Activated T-helper 2 cell treated with anti-CD3 and anti-CD28 coated beads, Interferon-gamma antibody, Interleukin-2, Interleukin-4, amounts not matched to agents 10 μg/mL and 5 μg/mL and 100 μg/mL, durations not matched to agents 14 hours and 24 hours and 36 hours (primary cell): Measurements from ENCODE around the gene PGA3. TPM values are rescaled to one million over a fixed set of nuclear protein-coding genes. Genes with fewer than 3 reads are reported as not detected.
"Not testable (repeated sequence)": the region's sequence is repeated elsewhere in the genome, so short reads cannot be mapped to it uniquely, and the experiment has no call there.

Experiments used
- DNase-seq: peaks from one replicate; pipeline ENCODE4 v3.0.0; 2021; ENCODE audit warnings: low spot score
- H3K27ac Mint-ChIP-seq: one replicate; pipeline ENCODE4 v1.8.0; 2021; ENCODE audit warnings: mixed read lengths
- H3K27me3 Mint-ChIP-seq: one replicate; pipeline ENCODE4 v1.8.0; 2021; ENCODE audit warnings: low read depth, mixed read lengths
- H3K36me3 Mint-ChIP-seq: one replicate; pipeline ENCODE4 v1.8.0; 2021; ENCODE audit warnings: low read depth, mixed read lengths
- H3K4me1 Mint-ChIP-seq: one replicate; pipeline ENCODE4 v1.8.0; 2021; ENCODE audit warnings: low read depth, mixed read lengths
- H3K4me3 Mint-ChIP-seq: one replicate; pipeline ENCODE4 v1.8.0; 2021; ENCODE audit warnings: low read depth, mild to moderate bottlenecking, moderate library complexity, mixed read lengths
- H3K9me3 Mint-ChIP-seq: one replicate; pipeline ENCODE4 v1.8.0; 2021; ENCODE audit warnings: mixed read lengths
- intact Hi-C: fragments of 100-400 bp; cut with micrococcal nuclease; formaldehyde crosslinking; loops from one replicate; pipeline ENCODE4 v1.15.1; 2023
- total RNA-seq: library from RNA; stranded (reverse); gene quantifications from 2 replicates; pipeline ENCODE4 v1.2.3, GENCODE V29; 2022

PGA3 gene
- not detected in 2 replicates for total RNA-seq

- H3K27ac Mint-ChIP-seq, intact Hi-C loops, H3K9me3 Mint-ChIP-seq, DNase-seq, H3K4me1 Mint-ChIP-seq, H3K4me3 Mint-ChIP-seq, H3K36me3 Mint-ChIP-seq: not testable (repeated sequence)
- H3K27me3 Mint-ChIP-seq: peaks cover 12% of the 10 kb centered on the region
Measured at GRCh38 chr11:61202950-61203746, at the start of gene PGA3. Gene PGA3, plus strand, starts transcription at chr11:61203515. Its CDS starts 50 bp downstream, at chr11:61203565.

GRCh38 chr11:61153593-61154095 lies 49.7 kb upstream of the PGA3 start:
- no peak for DNase-seq
- Mint-ChIP-seq H3K9me3 (peaks cover 25% of the 10 kb centered on the region), H3K36me3 (peaks cover 43% of the 10 kb centered on the region), H3K27me3 (no peaks in the 10 kb centered on the region), H3K4me1 (peaks cover 8% of the 10 kb centered on the region), H3K4me3 (no peak overlapping the region), H3K27ac (no peak overlapping the region)
- intact Hi-C loops: no loop called here

GRCh38 chr11:61154528-61154927 lies 48.8 kb upstream of the PGA3 start:
- Mint-ChIP-seq H3K27me3 (no peaks in the 10 kb centered on the region), H3K4me1 (peaks cover 16% of the 10 kb centered on the region), H3K36me3 (peaks cover 43% of the 10 kb centered on the region), H3K9me3 (peaks cover 25% of the 10 kb centered on the region), H3K4me3 (no peak overlapping the region), H3K27ac (no peak overlapping the region)
- no peak for DNase-seq
- intact Hi-C loops: no loop called here

- Mint-ChIP-seq H3K27me3 (no peaks in the 10 kb centered on the region), H3K9me3 (peaks cover 25% of the 10 kb centered on the region), H3K4me3 (no peak overlapping the region), H3K27ac (no peak overlapping the region), H3K36me3 (peaks cover 43% of the 10 kb centered on the region), H3K4me1 (peaks cover 20% of the 10 kb centered on the region)
- no peak for DNase-seq
- intact Hi-C loops: no loop called here
Measured at GRCh38 chr11:61155312-61155711, 48.0 kb upstream of the PGA3 start.

- Mint-ChIP-seq H3K4me1 (peaks cover 23% of the 10 kb centered on the region), H3K9me3 (peaks cover 25% of the 10 kb centered on the region), H3K4me3 (no peak overlapping the region), H3K36me3 (peaks cover 43% of the 10 kb centered on the region), H3K27me3 (no peaks in the 10 kb centered on the region), H3K27ac (no peak overlapping the region)
- DNase-seq: no peak
- intact Hi-C loops: no loop called here
Measured at GRCh38 chr11:61155741-61156140, 47.6 kb upstream of the PGA3 start.

- H3K27me3 Mint-ChIP-seq: no peaks in the 10 kb centered on the region
- H3K4me1 Mint-ChIP-seq: peaks cover 34% of the 10 kb centered on the region
- H3K4me3 Mint-ChIP-seq: no peak overlapping the region
- H3K27ac Mint-ChIP-seq: no peak overlapping the region
- intact Hi-C loops: no loop called here
- H3K9me3 Mint-ChIP-seq: peaks cover 25% of the 10 kb centered on the region
- peaks cover 43% of the 10 kb centered on the region for H3K36me3 Mint-ChIP-seq
- no peak for DNase-seq
Measured at GRCh38 chr11:61157743-61158142, 45.6 kb upstream of the PGA3 start.

GRCh38 chr11:61158691-61159381 lies 44.5 kb upstream of the PGA3 start:
- peaks cover 39% of the 10 kb centered on the region for H3K4me1 Mint-ChIP-seq
- H3K9me3 Mint-ChIP-seq: peaks cover 25% of the 10 kb centered on the region
- H3K4me3 Mint-ChIP-seq: no peak overlapping the region
- peaks cover 36% of the 10 kb centered on the region for H3K36me3 Mint-ChIP-seq
- no peaks in the 10 kb centered on the region for H3K27me3 Mint-ChIP-seq
- DNase-seq: no peak
- no peak overlapping the region for H3K27ac Mint-ChIP-seq
- intact Hi-C loops: no loop called here

- Mint-ChIP-seq H3K4me3 (peak overlapping the region; percentile 84), H3K4me1 (peaks cover 52% of the 10 kb centered on the region), H3K27me3 (no peaks in the 10 kb centered on the region), H3K9me3 (peaks cover 7% of the 10 kb centered on the region), H3K27ac (peak overlapping the region; percentile 60), H3K36me3 (peaks cover 18% of the 10 kb centered on the region)
- intact Hi-C loops: loop anchor here (2.0 kb wide), 2 partner anchors 50 to 100 kb away; no protein-coding TSS in a partner anchor
- DNase-seq: no peak
Measured at GRCh38 chr11:61160487-61161189, 42.7 kb upstream of the PGA3 start.

GRCh38 chr11:61161190-61162091 lies 41.9 kb upstream of the PGA3 start, which contains the start of gene VPS37C:
Gene VPS37C, minus strand, starts transcription at chr11:61161426. Its CDS starts 22,597 bp downstream, at chr11:61138829.
- Mint-ChIP-seq H3K36me3 (peaks cover 13% of the 10 kb centered on the region), H3K27ac (peak within 1 kb of the TSS; percentile 85), H3K9me3 (peaks cover 3% of the 10 kb centered on the region), H3K4me3 (peak within 1 kb of the TSS; percentile 84), H3K4me1 (peaks cover 52% of the 10 kb centered on the region), H3K27me3 (no peaks in the 10 kb centered on the region)
- peak; percentile 91 for DNase-seq
- intact Hi-C loops: loop anchor here (2.0 kb wide), 2 partner anchors 51 to 101 kb away; no protein-coding TSS in a partner anchor

GRCh38 chr11:61162092-61162941 lies 41.0 kb upstream of the PGA3 start:
- Mint-ChIP-seq H3K27me3 (no peaks in the 10 kb centered on the region), H3K9me3 (no peaks in the 10 kb centered on the region), H3K4me3 (peak overlapping the region; percentile 83), H3K27ac (peak overlapping the region; percentile 85), H3K36me3 (peaks cover 6% of the 10 kb centered on the region), H3K4me1 (peaks cover 53% of the 10 kb centered on the region)
- intact Hi-C loops: no loop called here
- peak; percentile 13 for DNase-seq

GRCh38 chr11:61163021-61163420 lies 40.3 kb upstream of the PGA3 start:
- no peaks in the 10 kb centered on the region for H3K36me3 Mint-ChIP-seq
- H3K27me3 Mint-ChIP-seq: no peaks in the 10 kb centered on the region
- H3K4me1 Mint-ChIP-seq: peaks cover 53% of the 10 kb centered on the region
- DNase-seq: no peak
- H3K4me3 Mint-ChIP-seq: no peak overlapping the region
- intact Hi-C loops: no loop called here
- no peaks in the 10 kb centered on the region for H3K9me3 Mint-ChIP-seq
- no peak overlapping the region for H3K27ac Mint-ChIP-seq
